Skin epidermis (tissue), 12 donors: ENCODE data around the gene NKX6-2.

Experiments used
- H3K27ac ChIP-seq, 21 experiments: fragments of 200-600 bp; sonication (generic) in 11 of 21; one replicate each; pipeline ENCODE4 v1.5.0; 2020; ENCODE audit warnings: mild to moderate bottlenecking in 3 of 21, inconsistent platforms in 2 of 21, moderate library complexity in 2 of 21
- H3K4me3 ChIP-seq, 7 experiments: fragments of 200-600 bp; sonication (generic) in 2 of 7; one replicate each; pipeline ENCODE4 v1.5.0; 2020; ENCODE audit warnings: inconsistent platforms in 2 of 7, mild to moderate bottlenecking in 2 of 7, moderate library complexity in 1 of 7

The NKX6-2 gene

DNA sequence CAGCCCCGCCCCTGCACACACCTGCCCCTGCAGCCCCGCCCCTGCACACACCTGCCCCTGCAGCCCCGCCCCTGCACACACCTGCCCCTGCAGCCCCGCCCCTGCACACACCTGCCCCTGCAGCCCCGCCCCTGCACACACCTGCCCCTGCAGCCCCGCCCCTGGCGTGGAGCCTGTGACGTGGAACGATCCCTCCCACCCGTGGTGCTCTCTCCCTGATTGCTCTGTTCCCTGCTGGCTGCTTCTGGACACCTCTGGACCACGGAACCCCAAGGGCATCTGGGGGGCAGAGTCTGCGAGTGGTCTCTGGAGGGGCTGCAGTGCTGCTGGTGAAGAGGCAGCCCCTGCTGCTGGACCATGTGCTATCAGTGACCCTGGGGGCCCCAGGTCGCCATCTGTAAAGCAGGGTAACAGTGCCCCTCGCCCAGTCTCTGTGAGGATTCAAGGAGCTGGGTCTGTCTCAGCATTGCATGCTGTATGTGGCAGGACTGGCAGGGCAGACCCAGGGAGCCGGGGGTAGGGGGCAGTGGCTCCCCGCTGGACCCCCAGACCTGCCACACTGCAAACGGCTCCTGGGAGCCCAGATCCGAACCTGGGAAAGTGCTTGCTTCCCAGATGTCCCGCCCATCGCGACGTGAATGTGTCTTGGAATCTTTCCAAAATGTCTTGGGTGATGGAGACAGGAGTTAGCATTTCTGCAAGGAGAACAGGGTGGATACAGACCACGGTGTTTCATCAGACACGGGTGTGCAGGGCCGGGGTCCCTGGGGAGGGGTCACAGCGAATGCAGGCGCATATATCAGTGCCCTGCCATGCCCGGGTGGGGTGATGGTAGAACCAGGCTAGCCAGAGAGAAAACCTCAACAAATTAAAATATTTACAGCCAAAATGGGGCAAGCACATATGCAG lies 27.9 kb upstream of the NKX6-2 start:
- Histone ChIP-seq H3K27ac (no peak overlapping the region), H3K4me3 (no peak overlapping the region)

DNA sequence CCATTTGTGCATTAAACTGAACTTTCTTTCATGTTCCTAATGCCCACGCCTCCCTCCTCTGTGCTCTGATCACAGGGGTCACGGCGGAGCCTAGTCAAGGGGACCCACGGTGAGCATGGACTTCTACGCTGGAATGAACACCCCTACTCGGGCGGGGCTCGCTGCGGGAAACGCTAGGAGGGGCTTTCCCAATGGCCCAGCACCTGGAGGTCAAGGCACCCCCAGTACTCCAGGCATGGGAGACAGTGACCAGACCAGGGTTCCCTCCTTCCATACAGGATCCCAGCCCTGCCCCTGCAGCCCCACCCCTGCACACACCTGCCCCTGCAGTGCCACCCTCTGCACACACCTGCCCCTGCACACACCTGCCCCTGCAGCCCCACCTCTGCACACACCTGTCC lies 27.1 kb upstream of the NKX6-2 start:
- H3K4me3 ChIP-seq = no peak overlapping the region
- no peak overlapping the region for H3K27ac ChIP-seq

DNA sequence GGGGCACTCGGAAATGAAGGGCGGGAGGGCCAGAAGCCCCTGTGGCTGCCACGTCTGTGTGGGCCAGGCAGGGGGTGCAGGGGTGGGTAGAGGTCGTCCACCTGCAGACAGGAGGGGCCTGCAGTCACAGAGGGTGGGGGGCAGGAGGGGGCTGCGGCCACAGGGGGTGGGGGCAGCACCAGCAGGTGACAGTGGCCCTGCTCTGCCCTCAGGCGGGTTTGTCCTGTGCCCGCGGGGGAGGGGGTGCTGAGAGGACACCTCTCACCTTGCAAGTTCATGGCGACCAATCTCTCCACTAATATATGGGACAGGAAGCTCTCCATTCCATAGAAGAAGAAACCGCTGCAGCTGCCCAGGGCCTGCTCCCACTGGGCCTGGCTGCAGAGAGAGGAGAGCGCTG lies 26.6 kb upstream of the NKX6-2 start:
- no peak overlapping the region for H3K27ac ChIP-seq
- H3K4me3 ChIP-seq = no peak overlapping the region

DNA sequence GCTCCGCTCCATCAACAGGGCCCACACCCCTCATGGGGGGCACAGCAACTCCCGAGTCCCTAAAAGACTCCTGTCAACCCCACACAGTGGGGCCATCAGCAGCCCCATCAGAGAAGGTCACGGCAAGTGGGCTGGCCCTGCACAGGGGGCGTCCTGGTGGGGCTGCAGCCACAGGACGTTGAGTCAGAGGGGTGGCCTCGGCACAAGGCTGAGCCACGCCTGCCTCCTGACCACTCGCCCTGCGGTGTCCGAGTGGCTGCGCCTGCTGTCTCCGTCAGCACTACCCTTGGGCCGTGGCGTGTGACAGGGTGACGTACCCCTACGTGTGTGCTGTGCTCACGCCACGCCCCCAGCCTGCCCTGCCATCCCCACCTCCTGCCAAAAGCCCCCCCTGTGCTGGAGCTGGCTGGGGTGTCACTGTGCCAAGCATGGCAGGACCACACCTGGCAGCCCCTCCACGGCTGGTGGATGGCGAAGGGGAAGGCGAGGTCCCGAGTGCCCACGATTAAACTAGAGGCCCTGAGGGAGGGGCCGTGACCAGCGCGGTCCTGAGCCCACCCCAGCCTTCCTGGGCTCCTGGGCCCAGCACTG lies 26.0 kb upstream of the NKX6-2 start:
- Histone ChIP-seq H3K27ac (no peak overlapping the region), H3K4me3 (no peak overlapping the region)

DNA sequence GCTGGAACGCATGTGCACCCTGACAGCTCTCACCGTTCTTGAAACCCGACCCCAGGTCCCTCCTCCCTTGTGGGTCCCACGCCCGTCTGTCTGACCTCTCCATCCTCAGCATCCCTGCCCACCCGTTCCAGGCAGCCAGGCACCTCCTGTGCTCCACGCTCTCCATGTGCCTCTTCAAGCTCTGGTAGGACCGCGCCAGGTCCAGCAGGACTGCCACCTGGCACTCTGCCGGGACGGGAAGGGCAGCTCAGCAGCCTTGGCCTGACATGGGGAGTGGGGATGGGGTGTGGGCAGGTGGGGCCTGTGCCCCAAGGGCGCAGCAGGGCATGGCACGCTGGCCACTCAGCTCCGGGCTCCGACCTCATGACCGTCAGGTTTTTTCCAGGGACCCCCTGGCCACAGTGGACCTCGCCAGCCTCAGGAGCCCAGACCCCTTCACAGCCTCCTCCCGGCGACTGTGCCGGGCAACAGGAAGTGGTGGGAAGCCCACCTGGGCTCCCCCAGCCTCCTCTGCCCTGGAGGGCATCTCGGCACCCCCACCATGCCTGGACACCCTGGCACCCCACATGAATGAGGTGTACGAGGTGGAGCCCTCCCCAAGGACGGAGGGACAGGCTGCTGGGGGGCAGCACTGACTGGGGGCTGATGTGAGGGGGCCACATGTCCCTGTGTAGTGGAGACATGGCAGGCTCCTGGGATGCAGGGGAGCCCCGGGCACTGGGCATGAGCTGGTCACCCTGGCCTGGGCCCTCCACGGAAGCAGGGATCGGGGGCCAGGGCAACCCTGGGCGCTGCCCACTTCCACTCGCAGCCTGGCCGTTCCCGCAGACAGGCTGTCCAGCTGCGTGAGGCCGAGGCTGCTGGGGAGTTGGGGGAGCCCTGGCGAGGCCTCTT lies 25.1 kb upstream of the NKX6-2 start:
- Histone ChIP-seq H3K4me3 (no peak overlapping the region), H3K27ac (no peak overlapping the region)

DNA sequence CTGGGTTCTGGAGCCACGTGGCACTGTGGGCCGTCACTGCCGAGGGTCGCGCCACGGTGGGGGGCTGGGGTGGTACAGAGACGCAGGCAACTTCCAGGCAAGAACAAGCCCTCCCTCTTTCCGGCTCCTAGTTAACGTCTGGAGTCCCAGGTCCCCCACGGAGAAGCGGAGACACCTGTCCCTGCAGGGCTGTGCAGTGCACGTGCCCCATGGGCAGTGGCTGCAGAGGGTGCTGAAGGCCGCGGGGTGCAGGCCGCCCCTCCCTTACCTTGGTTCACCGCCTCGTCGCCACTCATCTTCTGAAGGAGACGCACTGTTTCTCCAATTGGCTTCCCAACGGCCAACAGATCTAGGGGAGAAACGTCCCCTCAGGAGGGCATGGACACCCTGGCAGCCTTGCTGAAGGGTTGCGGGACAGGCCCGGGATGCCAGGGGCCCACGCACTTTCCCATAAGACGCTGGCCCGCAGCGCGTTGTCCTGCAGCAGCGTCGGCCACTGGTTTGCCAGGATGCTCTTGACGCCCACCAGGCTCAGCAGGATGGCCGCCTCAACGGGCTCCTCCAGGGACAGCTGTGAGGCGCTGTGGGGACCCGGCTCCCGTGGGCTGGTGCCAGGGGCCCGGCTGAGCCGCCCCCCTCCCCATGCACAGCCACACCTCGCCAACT lies 24.3 kb upstream of the NKX6-2 start:
- Histone ChIP-seq H3K27ac (no peak overlapping the region), H3K4me3 (no peak overlapping the region)

DNA sequence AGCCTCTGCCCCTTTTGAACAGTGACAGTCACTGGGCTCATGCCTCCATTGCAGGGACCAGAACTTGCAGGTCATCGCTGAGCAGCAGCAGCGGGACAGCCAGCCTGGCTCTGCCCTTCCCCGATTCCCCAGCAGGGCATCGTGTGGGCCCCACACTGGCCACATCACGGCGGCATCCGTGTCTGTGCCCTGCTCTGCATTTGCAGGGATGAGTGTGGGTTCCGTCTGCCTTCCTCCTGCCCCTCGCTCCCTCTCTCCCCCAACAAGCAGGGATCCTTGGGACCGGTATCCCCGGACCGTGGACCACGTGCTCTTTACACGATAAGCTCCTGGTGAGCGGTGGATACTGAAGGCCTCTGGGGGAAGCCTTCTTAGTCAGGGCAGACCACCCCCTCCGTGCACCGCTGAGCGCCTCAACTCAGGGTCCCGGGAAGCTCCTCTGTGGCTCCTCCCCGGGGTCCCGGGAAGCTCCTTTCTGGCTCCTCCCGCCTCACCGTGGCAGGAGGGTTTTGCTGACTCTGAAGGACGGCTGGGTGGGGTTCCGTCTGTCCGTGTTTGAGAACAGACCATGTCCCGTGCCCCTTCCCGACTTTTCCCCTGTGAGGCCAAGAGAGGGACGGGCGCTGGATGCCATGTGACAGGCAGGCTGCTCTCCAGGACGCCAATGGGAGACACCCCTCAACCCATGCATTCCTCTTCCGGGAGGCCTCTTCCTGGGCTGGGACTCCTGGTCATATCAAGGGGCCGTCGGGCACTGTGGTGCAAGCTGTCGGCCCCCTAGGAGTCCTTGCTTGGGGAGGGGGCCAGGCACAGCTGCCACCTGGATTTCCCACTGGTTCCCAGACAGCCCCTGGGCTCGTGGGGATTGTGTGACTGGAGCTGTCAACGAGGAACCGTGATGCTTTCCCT lies 23.5 kb upstream of the NKX6-2 start:
- no peak overlapping the region for H3K27ac ChIP-seq

DNA sequence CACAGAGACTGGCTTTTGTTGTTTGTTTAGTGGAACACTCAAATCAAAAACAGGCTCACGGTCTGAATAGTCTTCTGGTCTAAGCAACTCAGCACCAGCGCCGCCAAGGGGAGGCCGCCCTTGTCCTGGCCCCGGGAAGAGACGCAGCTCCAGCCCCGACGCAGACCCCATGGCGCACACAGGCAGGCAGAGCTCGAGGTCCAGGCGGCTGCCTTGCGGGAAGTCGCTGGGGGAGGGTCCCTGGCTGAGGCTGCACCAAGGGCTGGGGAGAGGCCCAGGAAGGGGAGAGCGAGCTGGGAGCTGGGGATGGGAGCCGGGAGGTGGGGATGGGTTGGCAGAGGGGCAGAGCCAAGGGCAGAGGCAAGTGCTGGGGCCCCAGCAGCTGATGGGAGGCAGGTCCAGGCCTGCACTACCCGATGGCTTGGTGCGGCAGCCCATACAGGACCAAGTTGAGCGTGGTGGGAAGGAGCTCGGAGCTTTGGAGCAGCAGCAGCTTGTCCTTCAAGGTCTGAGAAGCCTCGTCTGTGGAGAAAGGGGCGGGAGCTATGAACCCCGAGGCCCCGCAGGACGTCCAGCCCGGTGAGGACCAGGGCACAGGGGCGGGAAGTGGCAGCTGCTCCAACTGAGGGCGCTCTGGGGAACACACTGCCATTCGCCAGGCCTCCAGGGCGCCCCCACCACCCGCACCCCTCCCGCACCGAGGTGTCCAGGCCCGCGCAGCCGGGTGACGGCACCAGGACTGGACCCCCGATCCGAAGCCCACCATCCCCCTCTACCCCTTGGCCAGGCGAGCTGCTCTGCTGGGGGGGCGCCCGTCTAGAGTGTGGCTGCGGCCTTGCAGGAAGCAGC lies 22.7 kb upstream of the NKX6-2 start:
- H3K27ac ChIP-seq = no peak overlapping the region
- no peak overlapping the region for H3K4me3 ChIP-seq

More for the DNA sequence above, 23.5 kb upstream of the NKX6-2 start:
- H3K4me3 ChIP-seq = no peak overlapping the region

DNA sequence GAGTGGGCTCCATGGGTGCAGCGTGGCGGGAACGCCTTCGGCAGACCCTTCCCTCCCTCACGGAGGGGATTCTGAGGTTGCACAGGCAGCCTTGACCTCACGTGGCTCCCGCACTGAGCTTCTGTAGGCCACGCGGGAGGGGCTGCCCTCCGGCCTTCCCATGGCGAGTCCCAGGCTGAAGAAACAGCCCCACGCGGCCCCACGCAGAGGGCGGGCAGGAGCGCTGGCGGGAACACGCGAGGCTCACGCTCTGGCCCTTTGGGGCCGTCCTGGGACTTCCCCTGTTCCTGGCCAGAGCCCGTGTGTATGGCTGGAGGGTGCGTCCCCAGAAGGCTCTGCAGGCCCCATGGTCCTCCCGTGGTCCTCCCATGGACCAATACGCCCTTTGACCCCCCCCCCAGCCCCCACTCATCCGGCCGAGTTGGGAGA lies 21.7 kb upstream of the NKX6-2 start:
- Histone ChIP-seq H3K4me3 (no peak overlapping the region), H3K27ac (no peak overlapping the region)

DNA sequence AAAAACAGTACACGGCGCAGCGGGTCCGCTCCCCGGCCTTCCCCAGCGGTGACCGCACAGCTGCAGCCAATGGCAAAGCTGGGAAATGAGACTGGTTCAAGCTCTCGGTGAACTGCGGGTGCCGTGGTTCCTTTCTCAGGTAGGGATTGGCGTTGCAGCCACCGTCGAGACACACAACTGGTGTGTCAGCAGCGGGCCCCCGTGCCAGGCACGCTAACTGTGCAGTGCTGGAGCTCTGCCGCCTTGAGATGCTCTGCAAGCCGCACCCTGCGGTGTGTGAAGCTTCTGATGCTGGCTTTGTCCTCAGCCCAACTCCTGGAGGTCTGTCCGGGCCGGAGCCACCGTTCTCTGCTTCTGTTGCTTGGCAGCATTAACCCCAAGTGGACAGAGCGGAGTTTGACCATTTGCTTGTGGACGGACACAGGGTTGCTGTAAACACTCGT lies 20.6 kb upstream of the NKX6-2 start:
- Histone ChIP-seq H3K27ac (no peak overlapping the region), H3K4me3 (no peak overlapping the region)

DNA sequence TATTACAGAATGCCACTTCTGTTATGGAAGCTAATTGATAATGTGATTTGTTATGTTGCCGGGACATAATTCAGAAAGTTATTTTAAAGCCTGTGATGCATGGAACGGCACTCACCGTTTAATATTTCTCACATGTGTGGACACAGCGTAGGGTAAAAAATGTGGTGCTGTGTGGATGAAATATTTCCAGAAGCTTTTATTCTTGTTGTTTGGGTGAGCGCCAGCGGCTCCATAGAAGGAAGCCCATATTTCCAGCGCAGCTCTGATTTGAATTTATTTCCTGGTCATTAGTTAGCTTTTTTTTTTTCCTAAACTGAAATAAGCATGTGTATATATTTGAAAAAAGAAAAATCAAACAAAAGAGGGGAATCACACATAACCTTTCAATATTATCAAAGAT lies 20.2 kb upstream of the NKX6-2 start:
- H3K4me3 ChIP-seq = no peak overlapping the region
- no peak overlapping the region for H3K27ac ChIP-seq

DNA sequence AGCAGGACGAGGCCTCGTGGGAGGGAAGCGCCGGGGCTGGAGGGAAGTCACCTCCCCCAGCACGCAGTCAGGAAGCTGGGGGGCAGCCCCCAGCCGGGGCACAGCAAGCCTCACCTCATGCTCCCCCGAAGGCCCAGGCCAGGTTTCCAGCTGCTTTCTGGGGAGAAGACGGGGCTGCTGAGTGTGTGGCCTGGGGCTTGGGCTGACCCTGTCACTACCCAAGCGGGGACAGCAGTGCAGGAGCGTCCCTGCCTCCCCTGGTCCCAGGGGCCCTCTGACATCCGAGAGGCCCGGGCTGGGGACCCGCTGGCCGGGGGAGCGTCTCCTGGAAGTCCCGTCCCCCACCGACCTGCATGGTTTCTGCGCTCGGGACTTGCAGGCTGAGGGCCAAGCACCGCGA lies 19.7 kb upstream of the NKX6-2 start:
- Histone ChIP-seq H3K27ac (no peak overlapping the region), H3K4me3 (no peak overlapping the region)

DNA sequence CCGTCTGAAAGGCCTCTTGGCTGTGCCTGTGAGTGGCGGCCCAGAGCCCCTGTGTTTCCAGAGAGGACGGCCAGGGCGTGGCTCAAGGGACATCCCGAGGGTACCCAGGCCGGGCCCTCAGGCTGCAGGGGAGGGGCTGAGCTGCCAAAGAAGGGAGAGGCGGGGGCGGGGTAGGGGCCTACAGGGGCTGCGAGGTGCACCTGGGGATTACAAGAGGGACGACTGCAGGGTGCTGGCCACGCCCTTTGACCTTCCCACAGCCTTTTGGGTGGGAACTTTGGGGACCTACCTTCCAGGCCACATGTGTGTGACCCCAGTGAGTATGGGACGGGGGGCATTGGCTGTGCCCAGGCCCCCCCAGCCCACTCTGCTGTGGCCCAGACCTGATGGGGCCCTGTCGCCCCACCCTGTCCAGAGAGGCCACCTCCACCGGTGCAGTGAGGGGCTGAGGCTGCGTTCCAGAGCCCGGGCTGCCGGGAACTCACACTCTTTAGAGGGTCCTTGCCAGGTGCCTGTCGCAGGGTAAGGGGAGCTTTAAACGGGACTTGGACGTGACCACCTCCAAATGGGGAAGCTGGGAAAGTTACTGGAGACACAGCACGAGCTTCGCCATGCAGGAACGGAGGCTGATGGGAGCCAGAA lies 19.0 kb upstream of the NKX6-2 start:
- no peak overlapping the region for H3K4me3 ChIP-seq
- no peak overlapping the region for H3K27ac ChIP-seq

DNA sequence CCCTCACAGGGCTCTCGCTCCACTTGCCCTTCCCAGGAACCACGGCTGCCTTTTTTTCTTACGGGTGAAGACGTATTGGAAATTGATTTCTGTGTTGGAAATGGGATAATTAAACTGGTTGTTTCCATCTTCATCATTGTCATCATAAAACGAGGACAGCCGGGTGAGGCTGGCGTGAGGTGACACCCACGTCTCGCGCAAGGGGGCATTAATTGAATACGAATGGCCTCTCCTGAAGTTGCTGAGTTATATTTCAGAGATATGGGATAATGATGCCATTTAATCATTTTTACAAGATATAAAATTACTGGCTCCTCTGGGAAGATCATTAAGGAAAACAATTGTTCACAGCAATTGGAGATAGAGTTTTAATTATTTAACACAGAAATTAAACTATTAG lies 18.3 kb upstream of the NKX6-2 start:
- H3K27ac ChIP-seq = no peak overlapping the region
- H3K4me3 ChIP-seq = no peak overlapping the region

DNA sequence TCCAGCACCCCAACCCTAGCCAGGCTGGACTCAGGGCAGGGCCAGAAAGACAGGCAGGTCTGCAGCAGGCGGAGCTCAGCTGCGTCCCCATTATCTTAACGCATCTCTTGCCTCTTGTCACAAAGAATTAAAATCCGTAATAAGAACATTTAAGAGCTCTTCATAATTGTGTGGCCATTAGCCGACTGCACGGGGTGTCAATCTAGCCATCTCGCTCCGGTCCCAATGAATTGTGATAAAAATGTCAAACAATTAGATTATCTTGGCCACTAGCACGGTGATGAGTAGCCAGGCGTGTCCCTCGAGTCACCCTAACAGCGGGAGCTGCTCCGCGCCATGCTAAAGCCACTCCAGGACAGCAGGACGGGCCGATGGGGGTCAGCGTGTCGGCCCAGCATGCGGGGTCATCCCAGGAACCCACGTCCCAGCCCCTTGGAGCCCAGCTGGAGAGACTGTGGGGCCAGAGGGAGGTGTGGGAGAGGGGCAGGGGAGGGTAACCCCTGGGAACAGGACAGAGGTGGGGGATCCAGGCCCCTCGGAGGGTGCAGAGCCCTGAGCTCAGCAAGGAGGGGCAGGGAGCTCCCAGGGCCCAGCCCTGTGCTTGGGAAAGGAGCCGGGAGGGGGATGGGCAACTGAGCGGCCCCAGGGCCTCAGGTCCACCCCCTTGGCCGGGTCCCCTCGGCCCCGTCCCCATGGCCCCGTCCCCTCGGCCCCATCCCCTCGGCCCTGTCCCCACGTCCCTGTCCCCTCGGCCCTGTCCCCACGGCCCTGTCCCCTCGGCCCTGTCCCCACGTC lies 17.7 kb upstream of the NKX6-2 start:
- no peak overlapping the region for H3K4me3 ChIP-seq
- no peak overlapping the region for H3K27ac ChIP-seq

DNA sequence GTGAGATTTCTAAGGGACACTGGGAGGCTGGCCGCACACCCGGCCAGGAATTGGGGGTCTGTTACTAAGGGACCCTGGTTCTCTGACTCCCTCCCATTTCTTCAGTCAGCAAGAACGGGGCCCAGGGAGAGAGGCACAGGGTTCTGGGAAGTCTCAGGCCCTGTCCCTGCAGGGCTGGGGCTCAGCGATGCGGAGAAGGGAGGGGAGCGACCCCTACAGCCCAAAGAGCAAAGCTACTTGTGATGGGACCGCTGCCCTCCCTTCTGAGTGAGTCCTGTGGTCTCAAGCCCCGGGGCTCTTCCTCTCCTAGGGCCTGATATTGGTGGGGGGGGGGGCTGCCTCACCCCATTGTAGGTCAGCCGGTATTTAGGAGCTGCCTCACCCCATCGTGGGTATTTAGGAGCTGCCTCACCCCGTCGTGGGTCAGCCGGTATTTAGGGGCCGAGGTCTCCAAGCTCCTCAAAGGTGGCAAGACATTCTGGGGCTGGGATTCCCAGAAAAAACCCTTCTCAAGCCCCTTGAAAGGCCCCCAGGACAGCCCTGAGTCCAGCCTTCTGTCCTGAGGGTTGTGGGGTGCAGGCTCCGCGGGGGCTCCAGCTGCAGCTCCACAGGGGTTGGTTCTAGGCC lies 16.9 kb upstream of the NKX6-2 start:
- H3K4me3 ChIP-seq = no peak overlapping the region
- H3K27ac ChIP-seq = no peak overlapping the region
